T-helper 9 cell (primary cell): Measurements from ENCODE around the gene CCL25.
A peak's percentile ranks its signal among the peaks of the same experiment; 100 is the strongest.

Source experiments
- DNase-seq: peaks from one replicate; pipeline ENCODE4 v3.0.0-alpha.2; 2020

CCL25 gene

GRCh38 chr19:8045872-8046568 is 6.5 kb upstream of the CCL25 start:
- no peak for DNase-seq

DNA sequence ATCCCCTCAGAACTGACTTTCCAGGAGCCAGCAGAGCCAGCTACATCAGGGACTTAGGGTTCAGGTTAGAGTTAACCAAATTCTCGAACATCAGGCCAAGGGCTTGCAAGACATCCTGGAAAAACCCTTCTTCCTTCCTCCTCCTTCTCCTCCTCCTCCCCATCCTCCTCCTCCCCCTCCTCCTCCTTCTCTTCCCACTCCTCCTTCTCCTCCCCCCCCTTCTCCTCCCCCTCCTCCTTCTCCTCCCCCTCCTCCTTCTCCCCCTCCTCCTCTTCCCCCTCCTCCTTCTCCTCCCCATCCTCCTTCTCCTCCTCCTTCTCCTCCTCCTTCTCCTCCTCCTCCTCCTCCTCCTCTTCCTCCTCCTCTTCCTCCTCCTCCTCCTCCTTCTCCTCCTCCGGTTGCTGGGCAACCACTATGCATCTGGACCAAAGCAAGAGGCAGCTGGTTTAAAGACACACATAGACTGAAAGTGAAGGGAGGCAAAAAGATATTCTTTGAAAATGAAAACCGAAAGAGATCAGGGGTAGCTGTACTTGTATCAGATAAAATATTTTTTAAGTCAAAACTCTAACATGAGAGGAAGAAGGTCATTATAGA is 5.9 kb upstream of the CCL25 start:
- DNase-seq, result no peak

DNA sequence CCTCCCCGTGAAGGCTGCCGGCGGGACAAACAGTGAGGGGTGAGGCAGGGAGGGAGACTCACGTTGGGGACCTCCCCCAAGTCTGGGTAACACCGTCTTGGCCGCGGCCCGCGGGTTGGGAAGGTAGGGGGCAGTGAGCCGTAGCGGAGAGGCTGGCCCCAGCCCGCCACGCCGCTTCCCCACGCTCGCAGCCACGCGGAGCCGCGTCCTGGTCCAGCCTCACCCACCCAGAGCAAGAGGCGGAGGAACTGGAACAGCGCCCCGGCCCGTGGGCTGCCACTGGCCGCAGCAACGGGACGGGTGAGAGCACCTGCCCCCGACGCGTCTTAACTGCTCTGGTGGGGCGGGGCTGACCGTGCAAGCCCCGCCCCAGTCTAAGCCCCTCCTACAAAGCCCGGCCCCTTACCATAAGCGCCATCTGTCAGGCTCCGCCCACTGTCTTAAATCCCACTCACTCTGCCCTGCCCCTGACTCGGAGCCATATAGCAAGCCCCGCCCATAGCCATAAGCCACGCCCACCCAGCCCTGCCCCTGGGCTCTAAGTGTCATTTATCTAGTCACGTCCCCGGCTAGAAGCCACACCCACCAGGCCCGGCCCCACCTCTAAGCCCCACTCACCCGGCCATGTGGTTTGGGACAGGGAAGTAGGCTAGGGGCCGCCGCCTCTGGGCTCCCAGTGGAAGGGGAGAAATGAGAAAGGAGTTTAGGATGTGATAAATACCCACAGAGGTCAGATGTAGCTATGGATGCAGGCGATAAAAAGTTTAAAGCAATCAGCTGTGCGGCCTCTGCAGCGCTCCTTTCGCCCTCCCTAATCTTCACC is 2.1 kb upstream of the CCL25 start:
- peak; percentile 76 for DNase-seq

DNA sequence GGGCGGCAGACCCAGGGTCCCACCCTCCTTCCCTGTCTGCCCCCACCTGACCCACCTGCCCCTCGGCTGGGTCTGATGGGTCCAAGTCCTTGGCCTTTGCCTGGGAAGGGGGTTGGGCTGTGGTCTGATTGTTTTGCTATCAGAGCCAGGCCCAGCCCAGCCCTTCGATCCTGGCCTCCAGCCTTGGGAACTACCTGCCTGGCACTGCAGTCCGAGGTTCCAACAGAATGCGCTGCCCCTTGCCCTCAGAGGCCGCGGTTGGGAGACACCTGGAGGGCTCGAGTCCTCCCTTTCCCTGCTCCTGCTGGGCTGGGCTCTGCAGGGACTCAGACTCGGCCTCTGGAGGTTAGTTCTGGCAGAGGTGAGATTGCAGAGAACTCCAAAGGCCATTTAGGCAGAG is 1.6 kb downstream of the CCL25 start:
- DNase-seq, result no peak

- DNase-seq, result no peak
Observed at GRCh38 chr19:8056533-8056932, 4.0 kb downstream of the CCL25 start.

DNA sequence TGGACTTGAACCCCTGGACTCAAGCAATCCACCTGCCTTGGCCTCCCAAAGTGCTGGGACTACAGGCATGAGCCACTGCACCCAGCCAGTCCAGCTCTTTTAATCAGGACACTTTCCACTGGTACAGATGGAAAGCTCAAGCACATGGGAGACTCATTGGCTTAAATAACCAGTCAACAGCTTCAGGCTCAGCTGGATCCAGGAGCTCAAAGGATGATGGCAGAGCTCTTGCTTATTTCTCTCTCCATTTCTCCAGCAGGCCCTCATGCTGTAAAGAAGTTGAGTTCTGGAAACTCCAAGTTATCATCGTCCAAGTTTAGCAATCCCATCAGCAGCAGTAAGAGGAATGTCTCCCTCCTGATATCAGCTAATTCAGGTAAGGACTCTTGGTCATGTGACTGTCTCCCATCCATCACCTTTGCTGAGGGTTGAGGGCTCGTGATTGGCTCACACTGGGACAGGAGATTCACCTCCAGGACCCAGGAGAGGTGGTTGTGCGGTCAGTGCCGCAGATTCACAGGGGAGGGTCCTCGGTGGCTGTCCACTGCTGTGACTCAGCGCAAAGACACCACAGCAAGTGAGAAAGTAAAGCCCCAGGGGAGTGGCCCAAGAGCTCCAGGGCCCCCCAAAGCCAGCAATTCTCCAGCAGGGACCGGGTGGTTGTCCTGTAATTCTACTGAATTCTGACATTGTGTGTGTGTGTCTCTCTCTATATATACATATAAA is 5.1 kb downstream of the CCL25 start:
- no peak for DNase-seq

DNA sequence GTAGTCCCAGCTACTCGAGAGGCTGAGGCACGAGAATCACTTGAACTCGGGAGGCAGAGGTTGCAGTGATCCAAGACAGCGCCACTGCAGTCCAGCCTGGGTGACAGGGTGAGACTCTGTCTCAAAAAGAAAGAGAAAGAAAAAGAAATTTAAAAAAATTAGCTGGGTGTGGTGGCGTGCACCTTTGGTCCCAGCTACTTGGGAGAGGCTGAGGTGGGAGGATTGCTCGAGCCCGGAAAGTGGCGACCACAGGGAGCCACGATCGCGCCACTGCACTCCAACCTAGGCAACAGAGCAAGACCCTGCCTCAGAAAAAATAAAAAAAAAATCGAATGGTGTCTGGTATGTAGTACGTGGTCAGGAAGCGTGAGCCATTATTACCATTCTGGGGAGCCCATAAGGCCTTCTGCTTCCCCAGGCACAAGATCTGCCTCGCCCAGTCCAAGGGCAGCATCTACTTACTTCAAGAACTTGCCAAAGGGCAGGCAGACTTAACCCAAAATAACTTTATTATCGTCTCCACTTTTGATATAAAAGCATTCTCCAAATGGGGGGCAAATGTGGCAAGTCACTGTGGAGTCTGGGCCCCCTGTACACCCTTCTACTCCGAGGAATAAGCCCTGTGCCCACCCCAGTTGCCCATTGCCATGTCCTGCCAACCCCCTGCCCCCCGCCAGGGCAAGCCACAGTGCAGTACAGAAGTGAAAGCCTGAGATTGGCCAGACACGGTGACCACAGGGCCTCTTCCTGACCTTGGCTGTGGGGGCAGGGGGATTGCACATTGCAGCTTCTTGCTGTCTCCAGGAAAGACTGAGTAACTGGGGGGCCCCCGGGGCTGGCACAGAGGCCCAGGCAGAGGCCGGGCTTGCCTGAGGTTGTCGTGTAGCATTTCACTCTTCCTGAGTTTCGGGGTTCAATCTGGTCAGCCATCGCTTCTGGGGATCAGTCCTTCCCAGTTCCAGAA is 12.6 kb downstream of the CCL25 start:
- no peak for DNase-seq

GRCh38 chr19:8065875-8066261 is 13.3 kb downstream of the CCL25 start:
- DNase-seq, result no peak

DNA sequence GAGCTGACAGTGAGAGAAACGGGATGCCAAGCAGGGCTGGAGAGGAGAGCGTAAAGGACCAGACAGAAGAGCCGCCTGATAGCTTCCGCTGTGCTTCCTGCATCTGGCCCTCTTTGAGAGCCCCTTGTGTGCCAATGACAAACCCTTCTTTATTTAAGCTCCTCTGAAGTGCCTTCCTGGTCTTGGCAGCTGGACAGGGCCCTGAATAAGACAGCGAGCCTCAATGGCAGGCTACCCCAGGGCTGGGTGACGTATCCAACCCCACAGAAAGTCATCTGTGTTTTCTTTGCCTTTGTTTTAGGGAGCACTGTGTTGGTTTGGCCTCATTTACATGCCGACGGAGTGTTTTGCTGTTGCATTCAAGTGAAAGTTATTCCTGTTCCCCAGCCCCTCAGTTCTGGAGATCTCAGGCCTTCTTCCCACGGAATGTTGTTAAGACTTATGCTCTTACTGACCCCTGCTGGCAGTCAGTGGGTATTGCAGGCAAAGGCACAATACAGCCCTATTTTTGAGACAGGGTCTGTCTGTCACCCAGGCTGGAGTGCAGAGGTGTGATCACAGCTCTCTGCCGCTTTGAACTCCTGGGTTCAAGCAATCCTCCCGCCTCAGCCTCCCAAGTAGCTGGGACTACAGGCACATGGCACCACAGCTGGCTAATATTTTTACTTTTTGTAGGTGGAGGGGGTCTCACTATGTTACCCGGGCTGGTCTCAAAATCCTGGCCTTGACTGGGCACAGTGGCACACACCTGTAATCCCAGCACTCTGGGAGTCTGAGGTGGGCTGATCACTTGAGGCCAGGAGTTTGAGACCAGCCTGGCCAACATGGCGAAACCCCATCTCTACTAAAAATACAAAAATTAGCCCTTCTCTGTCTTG is 16.8 kb downstream of the CCL25 start:
- no peak for DNase-seq

DNA sequence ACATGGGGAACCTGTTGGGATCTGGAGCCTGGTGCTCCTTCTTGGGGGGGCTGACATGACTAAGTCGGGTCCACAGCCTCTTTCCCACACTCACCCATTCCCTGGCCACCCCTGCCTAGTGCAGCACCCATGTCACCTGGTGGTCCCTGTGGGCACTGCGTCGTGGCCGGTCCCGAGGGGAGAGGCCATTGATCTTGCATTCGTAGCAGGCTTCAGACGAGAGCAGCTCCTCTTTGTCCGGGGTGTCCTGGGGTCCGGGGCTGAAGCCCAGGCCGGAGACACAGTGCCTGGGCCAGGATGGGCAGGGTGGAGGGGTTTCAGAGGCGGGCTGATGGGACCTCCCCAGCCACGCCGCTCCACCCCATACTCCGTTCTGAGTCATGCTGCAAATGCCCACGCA is 19.4 kb downstream of the CCL25 start:
- DNase-seq, result no peak

DNA sequence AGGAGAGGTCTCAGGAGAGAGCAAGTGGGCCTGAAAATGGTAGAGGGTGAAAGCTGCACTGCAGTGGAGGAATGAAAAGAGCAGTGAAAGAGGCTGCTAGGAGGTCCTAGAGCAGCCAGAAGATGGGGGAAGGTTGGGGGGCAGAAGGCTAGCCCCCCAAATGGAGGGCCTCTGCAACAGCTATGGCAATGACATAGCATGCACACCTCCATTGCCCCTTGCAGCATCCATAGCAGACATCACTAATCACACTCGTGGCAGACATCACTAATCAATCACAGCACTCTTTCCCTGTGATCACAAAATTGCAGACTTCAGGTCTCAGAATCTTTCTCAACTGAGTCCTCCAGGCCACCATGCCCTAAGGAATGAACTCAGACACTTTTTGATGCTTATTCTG is 21.9 kb downstream of the CCL25 start:
- no peak for DNase-seq

- no peak for DNase-seq
Observed at GRCh38 chr19:8075158-8076074, 22.9 kb downstream of the CCL25 start.

DNA sequence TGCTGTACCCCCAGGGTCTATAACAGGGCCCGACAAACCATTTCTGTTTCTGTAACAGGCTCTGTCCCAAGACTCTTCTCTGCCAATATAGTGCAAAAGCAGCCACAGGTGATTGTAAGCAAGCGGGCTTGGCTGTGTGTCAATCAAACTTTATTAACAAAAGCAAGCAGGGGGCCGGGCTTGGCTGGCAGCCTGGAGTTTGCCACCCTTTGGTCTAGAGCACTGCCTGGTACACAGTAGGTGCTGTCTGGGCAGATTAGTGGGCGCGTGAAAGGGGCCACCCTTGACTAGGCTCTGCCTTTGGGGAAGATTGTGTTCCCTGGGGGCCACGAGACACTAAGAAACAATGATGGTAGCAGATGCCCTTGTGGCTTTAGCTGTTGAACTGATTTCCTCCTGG is 27.4 kb downstream of the CCL25 start:
- no peak for DNase-seq

DNA sequence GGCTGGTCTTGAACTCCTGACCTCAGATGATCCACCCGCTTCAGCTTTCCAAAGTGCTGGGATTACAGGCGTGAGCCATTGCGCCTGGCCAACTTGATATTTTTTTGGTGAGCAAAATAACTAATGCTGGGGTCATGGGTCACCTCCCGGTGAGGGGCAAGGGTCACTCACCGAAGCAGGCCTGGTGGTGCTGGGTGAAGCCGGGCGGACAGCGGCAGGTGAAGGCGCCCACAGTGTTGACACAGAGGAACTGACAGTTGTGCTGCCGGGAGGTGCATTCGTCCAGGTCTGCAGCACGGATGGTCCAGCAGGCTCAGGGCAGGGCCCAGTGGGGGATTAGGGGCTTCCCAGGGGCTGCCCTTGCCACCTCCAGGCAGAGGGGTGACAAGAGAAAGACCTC is 28.3 kb downstream of the CCL25 start:
- no peak for DNase-seq

- DNase-seq, result no peak
Observed at GRCh38 chr19:8081569-8082550, 29.3 kb downstream of the CCL25 start.

DNA sequence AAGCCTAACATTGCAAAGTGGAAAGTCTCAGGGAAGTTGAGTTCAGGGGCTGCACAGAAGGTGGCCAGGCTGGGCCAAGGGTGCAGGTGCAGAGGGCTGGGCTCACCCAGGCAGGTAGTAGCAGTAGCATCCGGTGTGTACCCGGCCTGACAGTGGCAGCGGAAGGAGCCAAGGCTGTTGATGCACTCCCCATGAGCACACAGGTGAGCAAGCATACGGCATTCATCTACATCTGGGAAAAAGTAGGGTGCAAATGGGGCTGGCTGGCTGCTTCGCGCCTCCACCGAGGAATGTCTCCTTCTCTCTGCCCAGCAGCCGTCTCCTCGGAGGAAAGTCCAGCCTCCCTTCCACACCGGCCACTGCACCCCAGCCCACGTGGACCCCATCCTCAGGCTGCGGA is 30.6 kb downstream of the CCL25 start:
- no peak for DNase-seq

GRCh38 chr19:8084152-8084551 is 31.6 kb downstream of the CCL25 start:
- no peak for DNase-seq

DNA sequence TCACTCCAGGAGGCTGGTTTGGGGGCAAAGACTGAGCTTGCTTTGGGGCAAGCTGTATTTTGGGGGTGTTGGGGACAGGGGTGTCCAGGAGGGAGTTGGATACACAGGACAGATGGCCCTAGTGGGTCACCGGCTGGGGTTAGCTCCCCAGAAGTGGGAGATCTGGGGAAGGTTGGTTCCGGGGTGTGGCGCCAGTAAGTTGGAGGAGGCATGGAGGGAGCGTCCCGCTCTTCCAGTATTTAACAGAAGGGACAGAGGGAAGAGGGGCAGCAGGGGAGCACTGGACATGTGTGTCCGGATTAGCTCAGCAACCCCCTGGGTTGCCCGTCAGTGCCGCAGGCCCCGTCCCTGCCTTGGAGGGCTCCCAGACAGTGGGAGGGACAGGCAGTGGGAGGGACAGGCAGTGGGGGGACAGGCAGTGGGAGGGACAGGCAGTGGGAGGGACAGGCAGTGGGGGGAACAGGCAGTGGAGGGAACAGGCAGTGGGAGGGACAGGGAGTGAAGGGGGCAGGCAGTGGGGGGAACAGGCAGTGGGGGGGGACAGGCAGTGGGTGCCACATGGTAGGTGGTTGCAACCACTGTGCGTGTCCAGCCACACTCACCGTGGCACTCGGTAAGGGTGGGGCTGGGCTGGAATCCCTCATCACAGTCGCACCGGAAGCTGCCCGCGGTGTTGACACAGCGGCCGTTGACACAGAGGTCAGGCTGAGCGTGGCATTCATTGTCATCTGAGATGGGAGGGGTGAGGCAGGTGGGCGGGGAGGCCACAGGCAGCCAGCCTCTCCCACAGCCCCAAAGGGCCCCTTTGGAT is 33.2 kb downstream of the CCL25 start:
- no peak for DNase-seq
